GM12801 (cell line): ENCODE measurements around the gene PSMB11.

ENCODE experiments used
- TF ChIP-seq, protein P1 (sequence below): IDR thresholded peaks from one replicate; pipeline ENCODE4 v1.5.1; 2011; ENCODE audit warnings: control low read depth; ENCODE audit not compliant: insufficient read length; ENCODE audit errors: extremely low read depth

PSMB11 gene

DNA sequence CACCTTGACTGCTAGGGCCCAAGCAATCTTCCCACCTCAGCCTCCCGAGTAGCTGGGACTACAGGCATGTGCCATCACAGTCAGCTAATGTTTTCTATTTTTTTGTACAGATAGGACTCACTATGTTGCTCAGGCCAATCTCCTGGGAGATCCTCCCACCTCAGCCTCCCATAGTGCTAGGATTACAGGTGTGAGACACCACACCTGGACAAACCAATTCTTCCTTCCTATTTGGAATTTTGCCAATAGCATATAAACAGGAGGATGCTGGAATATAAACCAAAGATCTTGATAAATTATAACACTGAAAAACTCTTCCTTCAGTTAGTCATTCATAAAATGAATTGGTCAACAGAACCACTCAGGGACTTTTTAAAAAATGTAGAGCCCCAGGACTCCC, 44.6 kb downstream of the PSMB11 start:
- TF ChIP-seq, protein P1, sequence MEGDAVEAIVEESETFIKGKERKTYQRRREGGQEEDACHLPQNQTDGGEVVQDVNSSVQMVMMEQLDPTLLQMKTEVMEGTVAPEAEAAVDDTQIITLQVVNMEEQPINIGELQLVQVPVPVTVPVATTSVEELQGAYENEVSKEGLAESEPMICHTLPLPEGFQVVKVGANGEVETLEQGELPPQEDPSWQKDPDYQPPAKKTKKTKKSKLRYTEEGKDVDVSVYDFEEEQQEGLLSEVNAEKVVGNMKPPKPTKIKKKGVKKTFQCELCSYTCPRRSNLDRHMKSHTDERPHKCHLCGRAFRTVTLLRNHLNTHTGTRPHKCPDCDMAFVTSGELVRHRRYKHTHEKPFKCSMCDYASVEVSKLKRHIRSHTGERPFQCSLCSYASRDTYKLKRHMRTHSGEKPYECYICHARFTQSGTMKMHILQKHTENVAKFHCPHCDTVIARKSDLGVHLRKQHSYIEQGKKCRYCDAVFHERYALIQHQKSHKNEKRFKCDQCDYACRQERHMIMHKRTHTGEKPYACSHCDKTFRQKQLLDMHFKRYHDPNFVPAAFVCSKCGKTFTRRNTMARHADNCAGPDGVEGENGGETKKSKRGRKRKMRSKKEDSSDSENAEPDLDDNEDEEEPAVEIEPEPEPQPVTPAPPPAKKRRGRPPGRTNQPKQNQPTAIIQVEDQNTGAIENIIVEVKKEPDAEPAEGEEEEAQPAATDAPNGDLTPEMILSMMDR, result no peak

DNA sequence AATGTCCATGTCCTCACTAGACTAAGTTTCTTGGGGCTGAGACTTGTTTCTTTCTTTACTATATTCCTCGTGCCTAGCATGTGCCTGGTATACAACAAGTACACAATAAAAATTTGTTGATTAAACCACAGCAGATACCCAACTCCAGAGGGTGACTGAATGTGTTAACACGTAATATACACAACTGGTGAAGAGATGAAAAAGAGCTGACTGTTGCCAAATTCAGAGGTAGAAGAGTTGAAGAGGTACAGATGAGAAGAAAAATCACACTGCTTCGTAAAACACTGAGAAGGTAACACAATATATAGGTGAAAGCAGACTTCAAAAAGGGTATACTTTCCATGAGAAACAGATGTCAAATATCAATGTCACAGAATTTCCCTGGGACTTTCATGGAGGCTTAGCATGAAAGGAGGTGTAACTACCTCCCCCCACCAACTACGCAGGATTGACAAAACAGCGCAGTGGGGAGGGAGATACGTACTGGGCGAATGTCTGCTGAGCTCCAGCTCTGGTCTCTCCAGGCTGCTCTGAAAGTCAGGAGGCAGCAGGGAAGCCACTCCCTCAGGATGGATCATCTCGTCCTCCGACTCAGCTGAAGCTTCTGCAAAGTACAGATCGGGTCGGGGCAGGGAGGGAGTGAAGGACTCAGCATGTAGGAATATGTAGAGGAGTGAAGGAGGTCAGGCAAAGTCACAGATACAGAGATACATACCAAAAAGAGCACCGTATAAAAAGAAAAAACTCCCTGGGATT, 47.7 kb downstream of the PSMB11 start:
- TF ChIP-seq, protein P1, result no peak

DNA sequence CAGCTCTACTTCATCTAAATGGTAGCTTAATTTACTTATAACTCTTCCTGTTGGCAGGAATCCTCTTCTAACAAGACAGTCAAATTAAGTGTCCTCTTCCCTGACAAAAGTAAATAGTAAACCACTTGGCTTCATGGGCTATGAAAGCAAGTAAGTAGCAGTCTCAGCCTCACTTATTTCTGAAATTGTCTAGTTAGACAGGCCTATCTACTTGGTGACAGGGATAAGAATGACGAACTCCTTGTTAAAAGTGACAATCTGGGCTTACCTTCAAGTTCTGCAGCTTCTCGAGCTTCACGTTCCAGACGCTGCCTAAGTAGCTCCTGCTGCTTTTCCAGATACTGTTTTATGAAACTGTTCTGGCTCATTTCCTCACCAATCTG, 48.2 kb downstream of the PSMB11 start:
- TF ChIP-seq, protein P1, result no peak

DNA sequence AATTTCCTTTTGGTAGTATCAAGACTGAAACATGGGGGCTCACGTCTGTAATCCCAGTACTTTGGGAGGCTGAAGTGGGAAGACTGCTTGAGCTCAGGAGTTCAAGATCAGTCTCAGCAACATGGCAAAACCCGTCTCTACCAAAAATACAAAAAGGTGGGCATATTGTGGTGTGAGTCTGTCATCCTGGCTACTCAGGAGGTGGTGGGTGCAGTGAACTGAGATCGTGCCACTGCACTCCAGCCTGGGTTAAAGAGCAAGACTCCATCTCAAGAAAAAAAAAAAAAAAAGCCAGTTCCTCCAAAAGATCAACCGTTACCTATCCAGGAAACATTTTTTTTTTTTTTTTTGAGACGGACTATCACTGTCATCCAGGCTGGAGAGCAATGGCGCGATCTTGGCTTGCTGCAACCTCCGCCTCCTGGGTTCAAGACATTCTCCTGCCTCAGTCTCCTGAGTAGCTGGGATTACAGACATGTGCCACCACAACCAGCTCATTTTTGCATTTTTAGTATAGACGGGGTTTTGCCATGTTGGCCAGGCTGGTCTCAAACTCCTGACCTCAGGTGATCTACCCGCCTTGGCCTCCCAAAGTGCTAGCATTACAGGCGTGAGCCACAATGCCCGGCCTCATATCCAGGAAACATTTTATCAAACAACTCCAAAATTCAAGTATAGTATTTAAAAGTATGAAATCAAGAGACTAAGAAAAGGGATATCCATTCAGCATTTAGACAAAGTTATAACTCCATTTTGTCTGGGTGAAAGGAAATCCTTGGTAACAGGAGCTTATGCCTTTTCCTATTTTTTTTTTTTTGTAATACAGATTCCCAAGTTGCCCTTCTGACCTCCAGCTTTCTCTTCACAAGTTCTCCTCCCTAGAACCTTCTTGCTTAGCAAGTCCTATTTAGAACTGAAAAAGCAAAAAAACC, 49.5 kb downstream of the PSMB11 start:
- TF ChIP-seq, protein P1, result no peak

DNA sequence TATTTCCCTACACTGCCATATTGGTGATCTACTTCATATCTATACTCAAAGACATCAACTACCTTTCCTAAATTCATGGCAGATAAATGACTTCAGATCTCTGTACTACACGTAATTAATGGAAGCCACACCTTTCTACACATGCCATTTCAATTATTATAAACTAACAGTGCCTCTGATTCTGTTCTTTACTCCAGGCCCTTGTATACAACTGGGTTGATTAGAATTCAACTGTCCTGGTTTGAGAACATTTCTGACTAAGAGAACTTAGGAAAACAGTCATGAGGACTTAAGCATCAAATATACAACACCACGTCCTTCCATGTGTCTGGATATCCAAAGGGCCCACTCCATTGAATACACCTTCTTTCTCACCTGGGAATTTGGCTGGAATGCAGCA, 51.1 kb downstream of the PSMB11 start:
- TF ChIP-seq, protein P1, result no peak

DNA sequence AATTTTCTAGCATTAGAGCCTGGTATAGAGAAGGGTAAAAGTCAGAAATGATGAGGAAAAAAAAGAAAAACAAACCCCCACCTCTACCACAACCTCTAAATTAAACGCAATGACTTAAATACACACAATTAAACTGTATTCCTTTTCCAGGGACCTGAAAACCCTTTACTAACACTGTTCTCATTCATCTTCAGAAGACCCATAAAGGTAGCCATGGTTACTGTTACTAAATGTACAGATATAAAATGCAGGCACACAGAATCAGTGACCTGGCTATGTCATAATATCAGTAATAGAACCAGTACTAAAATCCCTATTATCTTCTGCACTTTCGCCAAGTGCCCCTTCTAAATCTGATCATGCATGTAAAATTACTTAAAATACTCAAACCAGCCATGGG, 51.5 kb downstream of the PSMB11 start:
- TF ChIP-seq, protein P1, result no peak
